Calu3 (cell line): ENCODE measurements around the gene SLCO3A1. TPM values are rescaled to one million over a fixed set of nuclear protein-coding genes. Genes with fewer than 3 reads are reported as not detected.

Experiments
- BruUV-seq: library from RNA; stranded (reverse); fragments of 400-500 nt; replicated peaks from 2 replicates; lab custom pipeline; 2021; lab: Mats Ljungman, UMichigan
- CTCF ChIA-PET: fragments of 300-600 bp; sonication (Branson Sonifier 250); formaldehyde crosslinking; loops from one replicate; lab custom pipeline; 2022; ENCODE audit warnings: antibody characterized with exemption; lab: Charles Lee
- DNase-seq: peaks from one replicate; pipeline ENCODE4 v3.0.0; 2022
- H3K27ac Mint-ChIP-seq: one replicate; pipeline ENCODE4 v1.8.0; 2022; ENCODE audit warnings: mixed read lengths; ENCODE audit not compliant: unreplicated experiment
- H3K27me3 Mint-ChIP-seq: one replicate; pipeline ENCODE4 v1.8.0; 2022; ENCODE audit warnings: mixed read lengths; ENCODE audit not compliant: unreplicated experiment
- H3K36me3 Mint-ChIP-seq: one replicate; pipeline ENCODE4 v1.8.0; 2022; ENCODE audit warnings: mild to moderate bottlenecking, moderate library complexity, mixed read lengths; ENCODE audit not compliant: insufficient read depth, unreplicated experiment
- H3K4me1 Mint-ChIP-seq: one replicate; pipeline ENCODE4 v1.8.0; 2022; ENCODE audit warnings: mild to moderate bottlenecking, low read depth, mixed read lengths; ENCODE audit not compliant: unreplicated experiment
- H3K4me3 Mint-ChIP-seq: one replicate; pipeline ENCODE4 v1.8.0; 2022; ENCODE audit warnings: mild to moderate bottlenecking, low read depth, moderate library complexity, mixed read lengths; ENCODE audit not compliant: unreplicated experiment
- H3K9me3 Mint-ChIP-seq: one replicate; pipeline ENCODE4 v1.8.0; 2022; ENCODE audit warnings: low read depth, mixed read lengths; ENCODE audit not compliant: unreplicated experiment
- CTCF ChIP-seq: fragments of 200-600 bp; IDR thresholded peaks from one replicate; pipeline ENCODE4 v1.8.0; 2022; ENCODE audit warnings: antibody characterized with exemption; ENCODE audit not compliant: unreplicated experiment
- intact Hi-C: fragments of 100-400 bp; cut with micrococcal nuclease; formaldehyde crosslinking; loops from one replicate; pipeline ENCODE4 v1.10.0; 2022; ENCODE audit not compliant: unreplicated experiment
- total RNA-seq: library from RNA; stranded (reverse); gene quantifications from 2 replicates; pipeline ENCODE4 v1.2.3, GENCODE V29; 2022

Gene SLCO3A1
- total RNA-seq, 1 experiment from 2014 or later, result 65.9 TPM

- Mint-ChIP-seq H3K9me3 (no peaks in the 10 kb centered on the region), H3K27ac (no peak overlapping the region), H3K4me3 (no peak overlapping the region), H3K36me3 (no peaks in the 10 kb centered on the region), H3K4me1 (peaks cover 8% of the 10 kb centered on the region), H3K27me3 (no peaks in the 10 kb centered on the region)
- CTCF ChIA-PET, result interaction anchor here (0.6 kb wide), 2 partner anchors 10 to 30 kb away, joined by 3 read pairs; no protein-coding TSS in a partner anchor
- no TSS peak for BruUV-seq
- intact Hi-C loops, result no loop called here
- no peak for DNase-seq
- no peak for TF ChIP-seq CTCF
Measured at GRCh38 chr15:92116330-92116729, 262.8 kb downstream of the SLCO3A1 start.

- no peaks in the 10 kb centered on the region for H3K9me3 Mint-ChIP-seq
- H3K27me3 Mint-ChIP-seq, result no peaks in the 10 kb centered on the region
- intact Hi-C loops, result no loop called here
- H3K36me3 Mint-ChIP-seq, result no peaks in the 10 kb centered on the region
- no peak overlapping the region for H3K27ac Mint-ChIP-seq
- H3K4me1 Mint-ChIP-seq, result no peaks in the 10 kb centered on the region
- H3K4me3 Mint-ChIP-seq, result no peak overlapping the region
- TF ChIP-seq CTCF, result no peak
- no peak for DNase-seq
- CTCF ChIA-PET, result no interaction called here
- BruUV-seq, result no TSS peak
Measured at GRCh38 chr15:92117261-92117731, 263.8 kb downstream of the SLCO3A1 start.

GRCh38 chr15:92118162-92118935, 264.8 kb downstream of the SLCO3A1 start:
- Mint-ChIP-seq H3K4me3 (no peak overlapping the region), H3K27me3 (no peaks in the 10 kb centered on the region), H3K9me3 (no peaks in the 10 kb centered on the region), H3K36me3 (no peaks in the 10 kb centered on the region), H3K4me1 (no peaks in the 10 kb centered on the region), H3K27ac (no peak overlapping the region)
- no TSS peak for BruUV-seq
- CTCF ChIA-PET, result no interaction called here
- no peak for DNase-seq
- intact Hi-C loops, result no loop called here
- TF ChIP-seq CTCF, result no peak

GRCh38 chr15:92118936-92119325, 265.4 kb downstream of the SLCO3A1 start:
- intact Hi-C loops, result no loop called here
- TF ChIP-seq CTCF, result no peak
- Mint-ChIP-seq H3K27me3 (no peaks in the 10 kb centered on the region), H3K27ac (no peak overlapping the region), H3K4me1 (no peaks in the 10 kb centered on the region), H3K4me3 (no peak overlapping the region), H3K36me3 (no peaks in the 10 kb centered on the region), H3K9me3 (no peaks in the 10 kb centered on the region)
- BruUV-seq, result no TSS peak
- CTCF ChIA-PET, result no interaction called here
- no peak for DNase-seq
